ENCODE measurements around the gene MICALL2.

DNA sequence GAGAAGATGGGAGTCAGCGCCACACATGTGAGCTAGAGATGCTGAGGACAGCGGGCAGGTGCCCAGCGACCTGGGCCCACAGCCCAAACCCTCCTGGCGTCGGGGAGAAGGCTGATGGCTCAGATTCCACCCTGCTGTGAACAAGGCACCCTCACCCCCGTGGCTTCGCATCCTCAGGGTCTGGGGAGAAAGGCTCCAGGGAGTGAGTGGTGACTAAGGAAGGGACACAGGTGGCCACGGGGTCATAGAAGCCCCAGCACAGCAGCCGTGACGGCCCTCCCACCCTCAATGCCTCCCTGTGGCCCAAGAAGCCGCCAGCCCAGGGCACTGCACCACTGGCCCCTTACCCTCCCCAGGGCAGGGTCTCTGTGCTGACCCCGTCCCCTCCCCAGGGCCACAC is 25.3 kb upstream of the MICALL2 start:
- TF ChIP-seq, protein P1, sequence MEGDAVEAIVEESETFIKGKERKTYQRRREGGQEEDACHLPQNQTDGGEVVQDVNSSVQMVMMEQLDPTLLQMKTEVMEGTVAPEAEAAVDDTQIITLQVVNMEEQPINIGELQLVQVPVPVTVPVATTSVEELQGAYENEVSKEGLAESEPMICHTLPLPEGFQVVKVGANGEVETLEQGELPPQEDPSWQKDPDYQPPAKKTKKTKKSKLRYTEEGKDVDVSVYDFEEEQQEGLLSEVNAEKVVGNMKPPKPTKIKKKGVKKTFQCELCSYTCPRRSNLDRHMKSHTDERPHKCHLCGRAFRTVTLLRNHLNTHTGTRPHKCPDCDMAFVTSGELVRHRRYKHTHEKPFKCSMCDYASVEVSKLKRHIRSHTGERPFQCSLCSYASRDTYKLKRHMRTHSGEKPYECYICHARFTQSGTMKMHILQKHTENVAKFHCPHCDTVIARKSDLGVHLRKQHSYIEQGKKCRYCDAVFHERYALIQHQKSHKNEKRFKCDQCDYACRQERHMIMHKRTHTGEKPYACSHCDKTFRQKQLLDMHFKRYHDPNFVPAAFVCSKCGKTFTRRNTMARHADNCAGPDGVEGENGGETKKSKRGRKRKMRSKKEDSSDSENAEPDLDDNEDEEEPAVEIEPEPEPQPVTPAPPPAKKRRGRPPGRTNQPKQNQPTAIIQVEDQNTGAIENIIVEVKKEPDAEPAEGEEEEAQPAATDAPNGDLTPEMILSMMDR (IDR thresholded peaks at IDR 0.05) = no peak
- TF ChIP-seq POLR2A (IDR thresholded peaks at IDR 0.05) = no peak
